Tibial artery (tissue), 4 donors: ENCODE data around the gene TRAIP.
A peak's percentile ranks its signal among the peaks of the same experiment; 100 is the strongest.
"Not testable (repeated sequence)": the region's sequence is repeated elsewhere in the genome, so short reads cannot be mapped to it uniquely, and the experiment has no call there.

Experiments
- DNase-seq, 2 donors: peaks; one replicate each; pipeline ENCODE4 v3.0.0-alpha.2; 2019
- H3K27ac ChIP-seq, 2 donors: fragments of 200-600 bp; sonication (generic) in 1 of 2; 1 replicate in 1 of 2; 2 replicates in 1 of 2; pipeline ENCODE4 v1.5.1; 2018 to 2019; ENCODE audit warnings: mild to moderate bottlenecking in 1 of 2
- H3K27me3 ChIP-seq, 2 donors: fragments of 200-600 bp; sonication (generic) in 1 of 2; one replicate each; pipeline versions ENCODE4 v1.5.1 to v1.6.0; 2016 to 2019
- H3K36me3 ChIP-seq, 3 donors: fragments of 200-600 bp; sonication (generic) in 2 of 3; one replicate each; pipeline ENCODE4 v1.5.1; 2016 to 2019; ENCODE audit warnings: mild to moderate bottlenecking in 2 of 3
- H3K4me1 ChIP-seq, 4 donors: fragments of 200-600 bp; sonication (generic) in 2 of 4; 1 replicate in 3 of 4; 2 replicates in 1 of 4; pipeline ENCODE4 v1.5.1; 2016 to 2019
- H3K4me3 ChIP-seq, 2 donors: fragments of 200-600 bp; sonication (generic) in 1 of 2; 1 replicate in 1 of 2; 2 replicates in 1 of 2; pipeline ENCODE4 v1.5.1; 2018 to 2019; ENCODE audit warnings: mild to moderate bottlenecking in 2 of 2
- H3K9me3 ChIP-seq, 3 donors: fragments of 200-600 bp; sonication (generic) in 1 of 3; one replicate each; pipeline ENCODE4 v1.5.1; 2016 to 2019
- CTCF ChIP-seq, 2 experiments: fragments of 200-600 bp in 1 of 2; fragments of 450-650 bp in 1 of 2; IDR thresholded peaks; one replicate each; pipeline ENCODE4 v1.5.1; 2017 to 2019; ENCODE audit warnings: antibody characterized with exemption in 2 of 2, mild to moderate bottlenecking in 1 of 2, moderate library complexity in 1 of 2
- intact Hi-C: fragments of 100-400 bp; cut with DNase I; formaldehyde crosslinking; loops from one replicate; pipeline ENCODE4 v1.15.0; 2023; ENCODE audit warnings: low total_unique reads

The TRAIP gene

DNA sequence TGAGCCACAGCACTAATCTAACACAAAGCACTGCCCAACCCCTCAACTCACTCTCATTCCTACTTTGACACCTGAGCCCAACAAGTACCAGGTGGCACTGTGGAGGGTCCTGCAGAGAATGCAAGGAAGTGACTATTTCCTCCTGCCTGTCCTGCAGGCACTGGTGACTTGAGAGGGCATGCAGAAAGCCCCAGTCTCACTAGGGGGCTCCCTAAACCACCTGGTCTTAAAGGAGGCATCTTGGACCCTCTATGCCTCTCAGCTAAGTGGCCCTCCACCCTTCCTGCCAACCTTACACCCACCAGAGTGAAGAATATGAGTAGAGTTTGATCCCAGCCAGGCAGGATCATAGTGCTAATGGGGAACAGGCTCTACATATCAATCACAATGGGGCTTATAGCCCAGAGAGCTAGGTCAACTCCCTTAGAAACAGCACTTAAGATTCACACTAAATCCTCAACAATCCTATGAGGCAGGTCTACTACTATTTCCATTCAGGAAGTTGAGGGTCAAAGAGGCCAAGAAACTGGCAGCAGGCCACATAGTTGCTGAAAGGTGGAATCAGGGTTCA is 15.2 kb downstream of the TRAIP start:
- H3K27ac ChIP-seq = no peak overlapping the region
- H3K4me3 ChIP-seq = no peak overlapping the region
- H3K4me1 ChIP-seq = peaks cover 0 to 7% (median 1%) of the 10 kb centered on the region in 4 donors
- H3K27me3 ChIP-seq = no peaks in the 10 kb centered on the region
- H3K9me3 ChIP-seq = no peaks in the 10 kb centered on the region
- TF ChIP-seq CTCF (IDR thresholded peaks at IDR 0.05) = peak in 1 of 2 experiments; percentile 6
- no peak for DNase-seq
- intact Hi-C loops = loop anchor here (10.0 kb wide), 1 partner anchor 64 kb away; the partner anchor contains the start of gene MST1R
- no peaks in the 10 kb centered on the region for H3K36me3 ChIP-seq

DNA sequence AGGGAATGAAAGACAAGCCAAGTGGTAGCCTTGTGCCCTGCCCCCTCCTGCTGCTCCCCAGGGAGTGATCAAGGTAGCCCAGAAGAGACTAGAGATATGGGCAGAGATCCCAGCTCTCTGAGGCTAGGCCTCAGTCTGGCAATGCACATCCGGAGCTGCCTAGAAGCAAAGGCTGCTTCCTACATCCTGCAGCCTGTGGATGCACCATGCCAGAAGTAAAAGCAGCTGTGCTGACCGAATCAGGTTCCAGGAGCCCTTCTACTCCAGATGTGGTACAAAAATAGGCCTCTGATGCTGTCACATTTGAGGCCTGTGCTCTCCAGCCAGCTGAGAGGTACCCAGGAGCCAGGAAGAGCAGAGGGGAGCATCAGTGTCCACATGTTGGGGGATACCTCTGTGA is 16.0 kb downstream of the TRAIP start:
- intact Hi-C loops = loop anchor here (10.0 kb wide), 1 partner anchor 64 kb away; the partner anchor contains the start of gene MST1R
- Histone ChIP-seq H3K27ac (no peak overlapping the region), H3K9me3 (no peaks in the 10 kb centered on the region), H3K27me3 (no peaks in the 10 kb centered on the region), H3K36me3 (no peaks in the 10 kb centered on the region), H3K4me1 (peaks cover 0 to 7% (median 1%) of the 10 kb centered on the region in 4 donors), H3K4me3 (no peak overlapping the region)
- DNase-seq = no peak
- no peak for TF ChIP-seq CTCF (IDR thresholded peaks at IDR 0.05)

- H3K36me3 ChIP-seq = no peaks in the 10 kb centered on the region
- TF ChIP-seq CTCF (IDR thresholded peaks at IDR 0.05) = peak; percentile 88 to 95
- no peak overlapping the region for H3K4me3 ChIP-seq
- peaks cover 0 to 7% (median 1%) of the 10 kb centered on the region in 4 donors for H3K4me1 ChIP-seq
- no peaks in the 10 kb centered on the region for H3K9me3 ChIP-seq
- peak; percentile 85 to 86 for DNase-seq
- intact Hi-C loops = loop anchor here (1.0 kb wide), 1 partner anchor 37 kb away; no protein-coding TSS in a partner anchor
- H3K27me3 ChIP-seq = no peaks in the 10 kb centered on the region
- H3K27ac ChIP-seq = no peak overlapping the region
Measured at GRCh38 chr3:49839193-49839809, 17.1 kb downstream of the TRAIP start.

GRCh38 chr3:49831341-49831740 is 25.0 kb downstream of the TRAIP start:
- Histone ChIP-seq H3K4me1 (no peaks in the 10 kb centered on the region), H3K27ac (no peak overlapping the region), H3K27me3 (no peaks in the 10 kb centered on the region), H3K9me3 (no peaks in the 10 kb centered on the region), H3K4me3 (no peak overlapping the region), H3K36me3 (peaks cover 0 to 28% (median 0%) of the 10 kb centered on the region in 3 donors)
- intact Hi-C loops = no loop called here
- TF ChIP-seq CTCF (IDR thresholded peaks at IDR 0.05) = no peak
- DNase-seq = no peak

GRCh38 chr3:49826016-49826415 is 30.3 kb downstream of the TRAIP start:
- no peak for TF ChIP-seq CTCF (IDR thresholded peaks at IDR 0.05)
- H3K4me1 ChIP-seq = no peaks in the 10 kb centered on the region
- intact Hi-C loops = no loop called here
- H3K36me3 ChIP-seq = peaks cover 0 to 16% (median 0%) of the 10 kb centered on the region in 3 donors
- no peak overlapping the region for H3K27ac ChIP-seq
- DNase-seq = no peak
- H3K4me3 ChIP-seq = no peak overlapping the region
- H3K27me3 ChIP-seq = no peaks in the 10 kb centered on the region
- no peaks in the 10 kb centered on the region for H3K9me3 ChIP-seq

- H3K9me3 ChIP-seq, H3K4me3 ChIP-seq, H3K4me1 ChIP-seq, intact Hi-C loops, DNase-seq, H3K27ac ChIP-seq, H3K27me3 ChIP-seq, H3K36me3 ChIP-seq: not testable (repeated sequence)
Measured at GRCh38 chr3:49823131-49823530, 33.2 kb downstream of the TRAIP start.
